SU-DHL-6 (cell line): ENCODE measurements around the gene AHDC1.

Experiments
- H2AFZ ChIP-seq: fragments of 200-600 bp; sonication (generic); 2 replicates; pipeline ENCODE4 v1.6.1; 2014; ENCODE audit warnings: low read depth, mild to moderate bottlenecking, moderate library complexity, mixed read lengths, antibody characterized with exemption, low read length; ENCODE audit not compliant: severe bottlenecking
- H3F3A ChIP-seq: fragments of 200-600 bp; shearing (Covaris generic); 2 replicates; pipeline ENCODE4 v1.6.0; 2016; ENCODE audit warnings: antibody characterized with exemption, mild to moderate bottlenecking; ENCODE audit not compliant: insufficient read depth
- H3K27ac ChIP-seq: fragments of 200-600 bp; sonication (generic); 2 replicates; pipeline ENCODE4 v1.5.1; 2016; ENCODE audit warnings: low read depth, mild to moderate bottlenecking, low read length, moderate library complexity, mixed read lengths
- H3K27me3 ChIP-seq: fragments of 200-600 bp; sonication (generic), shearing (Covaris generic); 2 replicates; pipeline ENCODE4 v1.6.0; 2014; ENCODE audit warnings: mild to moderate bottlenecking, low read length
- H3K36me3 ChIP-seq: fragments of 200-600 bp; sonication (generic); 2 replicates; pipeline ENCODE4 v1.6.1; 2014; ENCODE audit warnings: mild to moderate bottlenecking, low read length, mixed read lengths
- H3K4me2 ChIP-seq: fragments of 300-600, 200-600 bp; shearing (Covaris generic), sonication (generic); 2 replicates; pipeline ENCODE4 v1.6.0; 2014; ENCODE audit warnings: low read length, low read depth, mild to moderate bottlenecking; ENCODE audit not compliant: poor library complexity, severe bottlenecking
- H3K4me3 ChIP-seq: fragments of 200-600 bp; sonication (generic); 2 replicates; pipeline ENCODE4 v1.5.1; 2014; ENCODE audit warnings: antibody characterized with exemption, low read length, mild to moderate bottlenecking, mixed read lengths; ENCODE audit not compliant: insufficient read depth, poor library complexity, severe bottlenecking
- H3K79me2 ChIP-seq: fragments of 200-600 bp; sonication (generic); 2 replicates; pipeline ENCODE4 v1.6.1; 2014; ENCODE audit warnings: mild to moderate bottlenecking, low read length, moderate library complexity; ENCODE audit not compliant: insufficient read depth
- H3K9ac ChIP-seq: fragments of 200-600 bp; sonication (generic); 2 replicates; pipeline ENCODE4 v1.7.0; 2014; ENCODE audit warnings: mild to moderate bottlenecking, low read length
- H3K9me2 ChIP-seq: fragments of 200-600 bp; sonication (generic); replicated peaks from 2 replicates; pipeline ENCODE4 v1.6.1; 2014; ENCODE audit warnings: low read length; ENCODE audit not compliant: insufficient read depth
- H3K9me3 ChIP-seq: fragments of 200-600 bp; sonication (generic); 2 replicates; pipeline ENCODE4 v1.6.1; 2014; ENCODE audit warnings: low read length, mixed read lengths; ENCODE audit not compliant: insufficient read depth
- H4K20me1 ChIP-seq: fragments of 200-600 bp; sonication (generic); 2 replicates; pipeline ENCODE4 v1.6.1; 2014; ENCODE audit warnings: low read depth, mild to moderate bottlenecking, antibody characterized with exemption, low read length, moderate library complexity, mixed read lengths
- CTCF ChIP-seq: fragments of 200-600 bp; sonication (generic); IDR thresholded peaks from one replicate; pipeline ENCODE4 v1.5.1; 2017; ENCODE audit warnings: antibody characterized with exemption, mild to moderate bottlenecking, low read length, moderate library complexity; ENCODE audit not compliant: insufficient read depth, poor library complexity, severe bottlenecking
- EZH2phosphoT487 ChIP-seq: fragments of 200-600 bp; sonication (generic), shearing (Covaris generic); conservative IDR thresholded peaks from 2 replicates; pipeline ENCODE4 v1.6.1; 2018; ENCODE audit warnings: mild to moderate bottlenecking, antibody characterized with exemption, low read length, moderate library complexity, mixed read lengths

Gene AHDC1

GRCh38 chr1:27491748-27492700, 111.9 kb downstream of the AHDC1 start:
- Histone ChIP-seq H2AFZ (peak overlapping the region; percentile 55), H3K27ac (no peak overlapping the region), H3F3A (peaks cover 14% of the 10 kb centered on the region; the same call in 1 of the 2 replicates), H3K4me2 (peak overlapping the region; percentile 16), H3K9me2 (no peaks in the 10 kb centered on the region), H3K27me3 (no peaks in the 10 kb centered on the region), H3K9ac (peak overlapping the region; percentile 10; the same call in 1 of the 2 replicates), H3K79me2 (peaks cover 26% of the 10 kb centered on the region), H3K9me3 (no peaks in the 10 kb centered on the region), H4K20me1 (no peaks in the 10 kb centered on the region), H3K4me3 (no peak overlapping the region), H3K36me3 (no peaks in the 10 kb centered on the region)
- TF ChIP-seq CTCF (no peak), EZH2phosphoT487 (no peak)

- Histone ChIP-seq H3K4me2 (peak within 1 kb of the TSS; percentile 82), H3K9me2 (no peaks in the 10 kb centered on the region), H3K36me3 (no peaks in the 10 kb centered on the region), H3F3A (peaks cover 17% of the 10 kb centered on the region; the same call in 1 of the 2 replicates), H3K9me3 (no peaks in the 10 kb centered on the region), H3K9ac (peak within 1 kb of the TSS; percentile 93), H3K4me3 (peak within 1 kb of the TSS; percentile 94), H3K79me2 (peaks cover 42% of the 10 kb centered on the region), H3K27me3 (no peaks in the 10 kb centered on the region), H4K20me1 (no peaks in the 10 kb centered on the region), H3K27ac (peak within 1 kb of the TSS; percentile 79), H2AFZ (peak within 1 kb of the TSS; percentile 57)
- no peak for TF ChIP-seq EZH2phosphoT487
Observed at GRCh38 chr1:27489973-27490741, 113.8 kb downstream of the AHDC1 start, which contains the start of gene WASF2. WASF2 (minus strand) TSS chr1:27490167; CDS start chr1:27428890, 61,277 bp downstream.

GRCh38 chr1:27489501-27489972, 114.4 kb downstream of the AHDC1 start:
- Histone ChIP-seq H3K27me3 (no peaks in the 10 kb centered on the region), H3F3A (peaks cover 20% of the 10 kb centered on the region; the same call in 1 of the 2 replicates), H3K27ac (peak overlapping the region; percentile 79), H3K9me2 (no peaks in the 10 kb centered on the region), H3K9ac (peak overlapping the region; percentile 93), H4K20me1 (no peaks in the 10 kb centered on the region), H3K79me2 (peaks cover 48% of the 10 kb centered on the region), H3K9me3 (no peaks in the 10 kb centered on the region), H3K4me2 (peak overlapping the region; percentile 69), H2AFZ (no peak overlapping the region), H3K4me3 (peak overlapping the region; percentile 94), H3K36me3 (no peaks in the 10 kb centered on the region)
- no peak for TF ChIP-seq EZH2phosphoT487
- no peak for TF ChIP-seq CTCF
